A673 (cell line): Measurements from ENCODE around the gene POLG2. TPM values are rescaled to one million over a fixed set of nuclear protein-coding genes. Genes with fewer than 3 reads are reported as not detected.

Experiments used
- Bru-seq: library from RNA; stranded (reverse); fragments of 400-500 nt; gene quantifications from one replicate; lab custom pipeline; 2021; lab: Mats Ljungman, UMichigan
- BruChase-seq, 2 experiments: library from RNA; stranded (reverse); fragments of 400-500 nt; gene quantifications; one replicate each; lab custom pipeline; 2021; lab: Mats Ljungman, UMichigan
- BruUV-seq: library from RNA; stranded (reverse); fragments of 400-500 nt; replicated peaks from 2 replicates; lab custom pipeline; 2021; lab: Mats Ljungman, UMichigan
- CTCF ChIA-PET: fragments of 300-600 bp; sonication (Branson Sonifier 250); formaldehyde crosslinking; loops from one replicate; lab custom pipeline; 2022; ENCODE audit warnings: antibody characterized with exemption; lab: Charles Lee
- POLR2A ChIA-PET: fragments of 300-600 bp; sonication (Branson Sonifier 250); formaldehyde crosslinking; loops from one replicate; lab custom pipeline; 2022; ENCODE audit warnings: antibody characterized with exemption; ENCODE audit not compliant: low non-redundant PET; lab: Charles Lee
- DNase-seq: peaks from one replicate; pipeline ENCODE4 v3.0.0-alpha.2; 2015; ENCODE audit warnings: low spot score
- H3K27ac ChIP-seq: fragments of 200-600 bp; sonication (generic); 2 replicates; pipeline ENCODE4 v1.5.1; 2016; ENCODE audit warnings: mixed run types, low read depth, mild to moderate bottlenecking, mixed read lengths, antibody characterized with exemption, low read length; ENCODE audit not compliant: poor library complexity, severe bottlenecking
- H3K27me3 ChIP-seq: fragments of 200-600 bp; sonication (generic); replicated peaks from 2 replicates; pipeline ENCODE4 v1.6.1; 2017; ENCODE audit warnings: mixed run types, low read depth, mild to moderate bottlenecking, mixed read lengths, antibody characterized with exemption, low read length; ENCODE audit not compliant: insufficient read depth, poor library complexity
- H3K36me3 ChIP-seq: fragments of 200-600 bp; sonication (generic); 2 replicates; pipeline ENCODE4 v1.6.1; 2016; ENCODE audit warnings: mixed run types, mild to moderate bottlenecking, mixed read lengths, antibody characterized with exemption, low read length; ENCODE audit not compliant: insufficient read depth, poor library complexity, severe bottlenecking
- H3K4me1 ChIP-seq: fragments of 200-600 bp; sonication (generic); 2 replicates; pipeline ENCODE4 v1.6.1; 2017; ENCODE audit warnings: mixed run types, mild to moderate bottlenecking, mixed read lengths, antibody characterized with exemption, low read length; ENCODE audit not compliant: insufficient read depth, poor library complexity, severe bottlenecking
- H3K4me3 ChIP-seq: fragments of 200-600 bp; sonication (generic); 2 replicates; pipeline ENCODE4 v1.5.1; 2016; ENCODE audit warnings: low read depth, mixed run types, mild to moderate bottlenecking, mixed read lengths, low read length; ENCODE audit not compliant: poor library complexity, severe bottlenecking
- H3K9me3 ChIP-seq: fragments of 200-600 bp; sonication (generic); 2 replicates; pipeline ENCODE4 v1.6.1; 2016; ENCODE audit warnings: mixed run types, low read depth, mild to moderate bottlenecking, mixed read lengths, antibody characterized with exemption, low read length; ENCODE audit not compliant: poor library complexity, severe bottlenecking
- CTCF ChIP-seq: fragments of 300-800, 200-600 bp; sonication (generic); conservative IDR thresholded peaks from 2 replicates; pipeline ENCODE4 v1.5.1; 2017; ENCODE audit warnings: low read depth, mild to moderate bottlenecking, antibody characterized with exemption, low read length, moderate library complexity, mixed read lengths
- EZH2 ChIP-seq: fragments of 200-600 bp; sonication (generic); IDR thresholded peaks from 2 replicates; pipeline ENCODE4 v1.6.1; 2017; ENCODE audit warnings: borderline replicate concordance, low read depth, mild to moderate bottlenecking, mixed read lengths, antibody characterized with exemption, low read length; ENCODE audit not compliant: poor library complexity, severe bottlenecking
- intact Hi-C: fragments of 100-400 bp; cut with micrococcal nuclease; formaldehyde crosslinking; loops from one replicate; pipeline ENCODE4 v1.10.0; 2022; ENCODE audit not compliant: unreplicated experiment
- long read RNA-seq: library from polyadenylated mRNA; stranded (forward); transcript quantifications from one replicate; pipeline ENCODE4 v2.0.0, GENCODE V29; 2022
- total RNA-seq: library from RNA; stranded (reverse); gene quantifications from 2 replicates; pipeline ENCODE4 v1.2.3, GENCODE V29; 2021

The POLG2 gene
- total RNA-seq = 25.6 and 31.5 TPM in 2 replicates
- Bru-seq, nascent RNA = percentile 75 among the genes with signal in this experiment
- BruChase-seq, experiment 1, labeled RNA remaining after a 2-hour chase = percentile 83 among the genes with signal in this experiment
- percentile 77 among the genes with signal in this experiment for BruChase-seq, experiment 2, labeled RNA remaining after a 6-hour chase
- long read RNA-seq, transcript POLG2-201 (8 exons, 1,564 nt) = major isoform, 25 of 33 reads
- long read RNA-seq, partial matches to known transcripts = 1 of 33 reads
- long read RNA-seq, other reads (novel, unspliced or antisense) = 6 of 33 reads

GRCh38 chr17:64496786-64497564 lies at the start of gene POLG2:
Gene POLG2, minus strand, starts transcription at chr17:64497054. Its CDS starts 86 bp downstream, at chr17:64496968.
- BruUV-seq = no TSS peak
- peak; percentile 97 for DNase-seq
- ChIA-PET CTCF (interaction anchor here (0.9 to 1.5 kb wide), 2 partner anchors 77 to 215 kb away, joined by 4 read pairs; no protein-coding TSS in a partner anchor), POLR2A (interaction anchor here (0.6 to 1.7 kb wide), 4 partner anchors 8 to 89 kb away, joined by 3 to 10 read pairs (median 6); partner anchors contain the start of gene CEP95)
- Histone ChIP-seq H3K27me3 (no peaks in the 10 kb centered on the region), H3K4me3 (peak within 1 kb of the TSS; percentile 88), H3K4me1 (peaks cover 15% of the 10 kb centered on the region), H3K27ac (peak within 1 kb of the TSS; percentile 84), H3K9me3 (no peaks in the 10 kb centered on the region), H3K36me3 (peaks cover 63% of the 10 kb centered on the region)
- peak; percentile 58 for TF ChIP-seq CTCF
- TF ChIP-seq EZH2 = no peak
- intact Hi-C loops = loop anchor here (1.0 to 5.0 kb wide), 2 partner anchors 8 to 75 kb away; no protein-coding TSS in a partner anchor

- POLR2A ChIA-PET = no interaction called here
- Histone ChIP-seq H3K36me3 (peaks cover 16% of the 10 kb centered on the region), H3K27me3 (no peaks in the 10 kb centered on the region), H3K4me1 (no peaks in the 10 kb centered on the region), H3K9me3 (no peaks in the 10 kb centered on the region), H3K4me3 (no peak overlapping the region), H3K27ac (no peak overlapping the region)
- BruUV-seq = no TSS peak
- CTCF ChIA-PET = no interaction called here
- TF ChIP-seq EZH2 (no peak), CTCF (no peak)
- intact Hi-C loops = no loop called here
- DNase-seq = no peak
These were observed 47.9 kb upstream of the POLG2 start for GRCh38 chr17:64544742-64545141.

GRCh38 chr17:64540118-64540776 lies 43.4 kb upstream of the POLG2 start:
- TF ChIP-seq EZH2 = no peak
- no peak for TF ChIP-seq CTCF
- H3K4me1 ChIP-seq = no peaks in the 10 kb centered on the region
- ChIA-PET POLR2A (no interaction called here), CTCF (no interaction called here)
- no peaks in the 10 kb centered on the region for H3K9me3 ChIP-seq
- H3K4me3 ChIP-seq = no peak overlapping the region
- no peaks in the 10 kb centered on the region for H3K27me3 ChIP-seq
- intact Hi-C loops = no loop called here
- no TSS peak for BruUV-seq
- H3K27ac ChIP-seq = no peak overlapping the region
- peaks cover 34% of the 10 kb centered on the region for H3K36me3 ChIP-seq
- DNase-seq = no peak
